Karpas-422 (cell line): ENCODE measurements around the gene FOXS1. TPM values are rescaled to one million over a fixed set of nuclear protein-coding genes. Genes with fewer than 3 reads are reported as not detected.
A peak's percentile ranks its signal among the peaks of the same experiment; 100 is the strongest.

ENCODE experiments used
- DNase-seq: peaks from one replicate; pipeline ENCODE4 v3.0.0-alpha.2; 2015
- H2AFZ ChIP-seq: fragments of 200-600 bp; sonication (generic); 2 replicates; pipeline ENCODE4 v1.6.1; 2014; ENCODE audit warnings: antibody characterized with exemption, low read length, mixed read lengths
- H3K27ac ChIP-seq: fragments of 200-600 bp; sonication (generic); 2 replicates; pipeline ENCODE4 v1.5.1; 2014; ENCODE audit warnings: mild to moderate bottlenecking, low read length, moderate library complexity
- H3K27me3 ChIP-seq: fragments of 200-600 bp; sonication (generic); 2 replicates; pipeline ENCODE4 v1.6.1; 2014; ENCODE audit warnings: low read length, mixed read lengths
- H3K36me3 ChIP-seq: fragments of 200-600 bp; sonication (generic); 2 replicates; pipeline ENCODE4 v1.6.1; 2014; ENCODE audit warnings: low read length, mixed read lengths; ENCODE audit not compliant: insufficient read depth
- H3K4me1 ChIP-seq: fragments of 200-600 bp; sonication (generic); 2 replicates; pipeline ENCODE4 v1.6.1; 2014; ENCODE audit warnings: mild to moderate bottlenecking, low read length, mixed read lengths
- H3K4me2 ChIP-seq: fragments of 200-600 bp; sonication (generic); 2 replicates; pipeline ENCODE4 v1.6.1; 2014; ENCODE audit warnings: low read length, low read depth, mild to moderate bottlenecking; ENCODE audit not compliant: poor library complexity, severe bottlenecking
- H3K4me3 ChIP-seq: fragments of 200-600 bp; sonication (generic); 2 replicates; pipeline ENCODE4 v1.5.1; 2014; ENCODE audit warnings: mild to moderate bottlenecking, antibody characterized with exemption, low read length, mixed read lengths
- H3K79me2 ChIP-seq: fragments of 200-600 bp; sonication (generic); 2 replicates; pipeline ENCODE4 v1.6.1; 2014; ENCODE audit warnings: mild to moderate bottlenecking, low read length, mixed read lengths
- H3K9ac ChIP-seq: fragments of 200-600 bp; sonication (generic); 2 replicates; pipeline ENCODE4 v1.6.0; 2014; ENCODE audit warnings: low read length
- H3K9me2 ChIP-seq: fragments of 200-600 bp; sonication (generic), shearing (Covaris generic); replicated peaks from 2 replicates; pipeline ENCODE4 v1.6.0; 2014; ENCODE audit warnings: mild to moderate bottlenecking, low read length, moderate library complexity; ENCODE audit not compliant: insufficient read depth
- H3K9me3 ChIP-seq: fragments of 300-700, 200-600 bp; sonication (generic); 2 replicates; pipeline ENCODE4 v1.6.1; 2014; ENCODE audit warnings: low read length, mixed read lengths
- H4K20me1 ChIP-seq: fragments of 200-600 bp; sonication (generic); 2 replicates; pipeline ENCODE4 v1.6.1; 2014; ENCODE audit warnings: mild to moderate bottlenecking, antibody characterized with exemption, low read length, low read depth; ENCODE audit not compliant: insufficient read depth
- total RNA-seq: library from RNA; depleted of rRNA; stranded (reverse); fragments of >200 nt; shearing (Covaris generic); gene quantifications from 2 replicates; pipeline ENCODE4 v1.2.3, GENCODE V29; 2014; ENCODE audit warnings: low replicate concordance

Gene FOXS1
- total RNA-seq, 1 experiment from 2014 or later = not detected

- H3K9me2 ChIP-seq = no peaks in the 10 kb centered on the region
- no peak overlapping the region for H3K4me3 ChIP-seq
- no peak overlapping the region for H3K9ac ChIP-seq
- no peak overlapping the region for H3K27ac ChIP-seq
- no peaks in the 10 kb centered on the region for H3K27me3 ChIP-seq
- 0 out of 2 replicates have a peak, but pooled peaks cover 3% of the 10 kb centered on the region for H3K4me1 ChIP-seq
- H3K4me2 ChIP-seq = no peak overlapping the region
- H3K9me3 ChIP-seq = no peaks in the 10 kb centered on the region
- H2AFZ ChIP-seq = no peak overlapping the region
- H3K79me2 ChIP-seq = no peaks in the 10 kb centered on the region
- H4K20me1 ChIP-seq = no peaks in the 10 kb centered on the region
- DNase-seq = no peak
- H3K36me3 ChIP-seq = no peaks in the 10 kb centered on the region
Measured at GRCh38 chr20:31824125-31824485, 21.3 kb downstream of the FOXS1 start.

- Histone ChIP-seq H2AFZ (no peak overlapping the region), H3K9me2 (no peaks in the 10 kb centered on the region), H3K79me2 (no peaks in the 10 kb centered on the region), H4K20me1 (no peaks in the 10 kb centered on the region), H3K4me3 (no peak overlapping the region), H3K36me3 (no peaks in the 10 kb centered on the region), H3K27me3 (no peaks in the 10 kb centered on the region), H3K9ac (no peak overlapping the region), H3K4me1 (0 out of 2 replicates have a peak, but pooled peaks cover 3% of the 10 kb centered on the region), H3K4me2 (no peak overlapping the region), H3K9me3 (no peaks in the 10 kb centered on the region), H3K27ac (no peak overlapping the region)
- no peak for DNase-seq
Measured at GRCh38 chr20:31823360-31824124, 21.9 kb downstream of the FOXS1 start.

DNA sequence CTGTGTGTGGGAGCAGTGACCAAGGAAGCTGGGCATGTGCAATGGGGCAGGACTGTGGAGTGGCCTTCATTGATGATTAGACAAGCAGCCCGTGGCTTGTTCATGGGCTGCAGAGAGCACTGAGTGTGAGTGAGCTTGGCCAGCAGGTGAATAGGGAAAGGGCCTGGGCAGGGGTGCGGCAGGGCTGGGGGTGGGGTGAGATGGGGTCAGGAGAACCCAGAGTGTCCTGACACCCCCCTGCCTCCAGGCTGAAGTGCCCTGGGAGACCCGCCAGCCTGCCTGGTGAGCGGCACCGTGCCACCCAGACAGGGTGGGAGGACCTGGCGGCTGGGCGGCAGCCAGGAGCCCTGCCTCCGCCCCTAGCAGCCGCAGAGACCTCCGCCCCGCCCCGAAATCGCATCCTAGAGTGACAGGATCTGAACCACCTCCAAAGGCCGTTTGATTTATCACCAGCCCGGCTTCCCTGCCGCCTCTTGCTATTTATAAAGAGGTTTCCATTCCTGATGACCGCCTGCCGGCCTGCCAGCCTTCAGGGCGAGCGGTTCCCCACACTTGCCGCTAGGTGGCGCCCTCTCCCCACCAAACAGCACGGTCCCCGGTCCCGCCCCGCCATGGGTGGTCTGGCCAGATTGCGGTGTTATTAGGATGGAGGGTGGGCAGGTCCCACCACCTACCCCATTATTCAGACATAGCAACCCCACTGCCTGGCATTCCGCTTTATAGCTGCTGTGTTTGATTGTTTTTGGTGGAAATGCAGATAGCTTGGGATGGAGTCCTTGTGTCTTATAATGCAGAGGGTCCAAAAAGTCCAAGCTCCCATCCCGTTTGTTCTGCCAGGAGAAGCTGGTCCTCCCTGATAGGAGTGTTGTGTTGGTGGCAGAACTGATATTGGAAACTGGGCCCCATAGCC lies 22.7 kb downstream of the FOXS1 start:
- Histone ChIP-seq H3K9me2 (no peaks in the 10 kb centered on the region), H2AFZ (no peak overlapping the region), H3K27me3 (no peaks in the 10 kb centered on the region), H3K79me2 (no peaks in the 10 kb centered on the region), H3K36me3 (no peaks in the 10 kb centered on the region), H3K27ac (no peak overlapping the region), H3K4me1 (peaks cover 5% of the 10 kb centered on the region; the same call in 1 of the 2 replicates), H3K4me2 (peak overlapping the region; percentile 10), H3K9me3 (no peaks in the 10 kb centered on the region), H3K9ac (no peak overlapping the region), H4K20me1 (no peaks in the 10 kb centered on the region), H3K4me3 (no peak overlapping the region)
- DNase-seq = peak; percentile 84

GRCh38 chr20:31821427-31821826 lies 24.0 kb downstream of the FOXS1 start:
- Histone ChIP-seq H3K27ac (no peak overlapping the region), H3K9me2 (no peaks in the 10 kb centered on the region), H3K4me3 (no peak overlapping the region), H3K79me2 (no peaks in the 10 kb centered on the region), H3K9me3 (no peaks in the 10 kb centered on the region), H3K4me1 (peaks cover 5% of the 10 kb centered on the region; the same call in 1 of the 2 replicates), H2AFZ (no peak overlapping the region), H3K4me2 (no peak overlapping the region), H4K20me1 (no peaks in the 10 kb centered on the region), H3K9ac (no peak overlapping the region), H3K27me3 (no peaks in the 10 kb centered on the region), H3K36me3 (no peaks in the 10 kb centered on the region)
- no peak for DNase-seq

- no peaks in the 10 kb centered on the region for H3K36me3 ChIP-seq
- no peaks in the 10 kb centered on the region for H3K79me2 ChIP-seq
- H3K4me1 ChIP-seq = peaks cover 5% of the 10 kb centered on the region; the same call in 1 of the 2 replicates
- no peak for DNase-seq
- H3K4me2 ChIP-seq = no peak overlapping the region
- no peak overlapping the region for H3K27ac ChIP-seq
- no peaks in the 10 kb centered on the region for H4K20me1 ChIP-seq
- no peaks in the 10 kb centered on the region for H3K9me2 ChIP-seq
- no peak overlapping the region for H3K9ac ChIP-seq
- no peak overlapping the region for H3K4me3 ChIP-seq
- no peak overlapping the region for H2AFZ ChIP-seq
- H3K27me3 ChIP-seq = no peaks in the 10 kb centered on the region
- H3K9me3 ChIP-seq = no peaks in the 10 kb centered on the region
Measured at GRCh38 chr20:31820228-31820627, 25.2 kb downstream of the FOXS1 start.

- H3K9me2 ChIP-seq = no peaks in the 10 kb centered on the region
- no peaks in the 10 kb centered on the region for H3K27me3 ChIP-seq
- H3K27ac ChIP-seq = no peak within 1 kb of the TSS
- H3K4me3 ChIP-seq = no peak within 1 kb of the TSS
- H3K9me3 ChIP-seq = no peaks in the 10 kb centered on the region
- H3K79me2 ChIP-seq = no peaks in the 10 kb centered on the region
- no peak for DNase-seq
- no peaks in the 10 kb centered on the region for H4K20me1 ChIP-seq
- H3K4me1 ChIP-seq = peaks cover 5% of the 10 kb centered on the region; the same call in 1 of the 2 replicates
- no peak within 1 kb of the TSS for H2AFZ ChIP-seq
- H3K9ac ChIP-seq = no peak within 1 kb of the TSS
- no peak within 1 kb of the TSS for H3K4me2 ChIP-seq
- no peaks in the 10 kb centered on the region for H3K36me3 ChIP-seq
Measured at GRCh38 chr20:31819083-31819784, 26.2 kb downstream of the FOXS1 start, which contains the start of gene MYLK2. TSS of gene MYLK2 (plus strand) at chr20:31819356. CDS start at chr20:31819581, 225 bp downstream.

DNA sequence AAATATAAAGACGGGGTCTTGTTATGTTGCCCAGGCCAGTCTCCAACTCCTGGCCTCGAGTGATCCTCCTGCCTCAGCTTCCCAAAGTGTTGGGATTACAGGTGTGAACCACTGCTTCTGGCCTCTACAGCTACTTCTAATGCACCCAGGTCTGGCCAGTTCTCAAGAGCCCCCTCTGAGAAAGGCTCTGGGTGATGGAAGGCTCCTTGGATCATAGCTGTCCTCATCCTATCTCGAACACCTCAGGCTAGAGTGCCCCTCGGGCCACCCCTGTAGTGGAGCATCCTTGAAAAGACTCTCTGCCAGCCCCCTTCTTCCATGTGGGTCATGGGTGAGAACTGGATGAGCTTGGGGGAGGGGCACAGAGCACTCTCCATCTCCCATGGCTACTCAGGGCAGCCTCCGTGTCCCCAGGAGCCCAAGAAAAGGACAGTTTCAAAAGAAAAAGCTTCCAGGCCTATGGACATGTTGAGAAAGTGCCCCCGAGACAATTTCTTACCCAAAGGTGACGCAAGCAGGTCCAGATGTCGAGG lies 27.0 kb downstream of the FOXS1 start:
- no peaks in the 10 kb centered on the region for H3K9me2 ChIP-seq
- H3K4me3 ChIP-seq = no peak overlapping the region
- no peak overlapping the region for H2AFZ ChIP-seq
- H3K4me1 ChIP-seq = peaks cover 5% of the 10 kb centered on the region; the same call in 1 of the 2 replicates
- no peaks in the 10 kb centered on the region for H3K36me3 ChIP-seq
- H3K4me2 ChIP-seq = no peak overlapping the region
- no peaks in the 10 kb centered on the region for H3K79me2 ChIP-seq
- H3K27ac ChIP-seq = no peak overlapping the region
- H4K20me1 ChIP-seq = no peaks in the 10 kb centered on the region
- no peaks in the 10 kb centered on the region for H3K9me3 ChIP-seq
- DNase-seq = no peak
- no peaks in the 10 kb centered on the region for H3K27me3 ChIP-seq
- no peak overlapping the region for H3K9ac ChIP-seq
